NOMO-1 treated with DMSO at 0.1 percent for 48 hours (cell line): ENCODE measurements around the gene HES2.
"Not testable (repeated sequence)": the region's sequence is repeated elsewhere in the genome, so short reads cannot be mapped to it uniquely, and the experiment has no call there.

ENCODE experiments used
- DNase-seq: peaks from one replicate; lab custom pipeline; 2025; ENCODE audit not compliant: unreplicated experiment; lab: John Stamatoyannopoulos, UW

The HES2 gene

GRCh38 chr1:6454856-6455751, 35.4 kb upstream of the HES2 start:
- DNase-seq = no peak

DNA sequence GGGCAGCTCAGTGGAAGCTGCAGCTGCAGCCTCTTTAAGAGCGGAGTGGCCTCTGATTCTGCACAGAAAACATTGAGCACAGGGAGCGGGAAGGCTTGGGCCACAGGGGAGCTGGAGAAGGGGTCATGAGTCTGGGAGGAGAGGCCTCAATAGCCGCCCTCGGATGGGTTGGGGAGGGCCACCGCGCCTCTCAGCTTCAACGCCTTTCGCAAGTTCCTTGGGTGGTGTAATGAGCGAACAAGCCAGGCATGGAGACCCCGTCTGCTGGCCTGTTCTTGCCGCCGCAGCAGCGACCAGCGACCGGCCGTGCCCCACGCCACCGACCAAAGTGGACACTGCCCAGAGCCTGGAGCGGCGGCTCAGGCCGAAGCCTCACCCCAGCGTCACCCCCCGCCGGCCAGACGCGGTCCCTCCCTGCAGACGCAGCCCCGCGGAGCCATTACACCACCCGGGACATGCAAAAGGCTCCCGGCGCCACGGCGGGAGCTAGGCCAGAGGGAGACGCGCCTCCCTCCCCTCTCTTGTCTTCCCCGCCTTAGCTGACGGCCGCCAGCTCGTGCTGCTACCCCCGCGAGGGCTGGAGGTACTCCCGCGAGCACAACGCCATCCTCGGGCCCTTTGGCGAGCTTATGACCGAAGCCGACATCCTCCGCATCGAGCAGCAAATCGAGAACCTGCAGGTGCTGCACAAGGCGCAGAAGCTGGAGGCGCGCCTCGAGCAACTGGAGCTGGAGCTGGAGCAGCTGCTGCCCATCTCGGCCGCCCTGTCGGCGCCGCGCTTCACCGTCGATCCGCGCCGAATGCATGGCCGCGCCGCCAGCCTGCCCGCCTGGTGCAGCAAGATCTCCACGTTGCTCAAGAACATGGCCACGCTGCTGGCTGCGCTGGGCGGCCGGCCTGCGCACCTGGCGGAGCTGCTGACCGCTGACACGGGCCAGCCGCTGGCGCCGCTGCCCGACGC, 34.5 kb upstream of the HES2 start:
- not testable (repeated sequence) for DNase-seq

DNA sequence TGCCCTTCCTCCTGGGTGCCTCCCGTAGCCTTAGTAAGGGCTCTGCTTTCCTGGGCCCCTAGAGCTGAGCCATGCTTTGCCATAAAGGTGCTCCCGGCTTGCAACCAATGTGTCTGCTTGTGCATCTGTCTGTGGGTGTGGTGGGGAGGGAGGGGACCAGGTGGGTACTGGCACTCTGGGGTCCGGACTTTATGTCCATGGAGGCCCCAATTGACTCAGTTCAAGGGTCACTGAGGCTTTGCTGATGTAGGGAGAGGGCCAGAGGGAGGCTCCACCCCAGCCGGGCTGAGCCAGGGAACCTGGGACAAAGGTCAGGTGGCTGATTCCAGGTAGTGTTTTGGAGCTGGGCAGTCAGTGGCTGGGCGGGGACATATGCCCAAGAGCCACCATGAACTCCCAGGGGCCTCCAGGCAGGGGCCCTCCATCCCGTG, 31.2 kb upstream of the HES2 start:
- DNase-seq = no peak

- DNase-seq = not testable (repeated sequence)
These were observed 30.8 kb upstream of the HES2 start for GRCh38 chr1:6450486-6450885.

GRCh38 chr1:6450005-6450450, 30.3 kb upstream of the HES2 start:
- DNase-seq = no peak

GRCh38 chr1:6448749-6449631, 29.3 kb upstream of the HES2 start:
- DNase-seq = no peak

DNA sequence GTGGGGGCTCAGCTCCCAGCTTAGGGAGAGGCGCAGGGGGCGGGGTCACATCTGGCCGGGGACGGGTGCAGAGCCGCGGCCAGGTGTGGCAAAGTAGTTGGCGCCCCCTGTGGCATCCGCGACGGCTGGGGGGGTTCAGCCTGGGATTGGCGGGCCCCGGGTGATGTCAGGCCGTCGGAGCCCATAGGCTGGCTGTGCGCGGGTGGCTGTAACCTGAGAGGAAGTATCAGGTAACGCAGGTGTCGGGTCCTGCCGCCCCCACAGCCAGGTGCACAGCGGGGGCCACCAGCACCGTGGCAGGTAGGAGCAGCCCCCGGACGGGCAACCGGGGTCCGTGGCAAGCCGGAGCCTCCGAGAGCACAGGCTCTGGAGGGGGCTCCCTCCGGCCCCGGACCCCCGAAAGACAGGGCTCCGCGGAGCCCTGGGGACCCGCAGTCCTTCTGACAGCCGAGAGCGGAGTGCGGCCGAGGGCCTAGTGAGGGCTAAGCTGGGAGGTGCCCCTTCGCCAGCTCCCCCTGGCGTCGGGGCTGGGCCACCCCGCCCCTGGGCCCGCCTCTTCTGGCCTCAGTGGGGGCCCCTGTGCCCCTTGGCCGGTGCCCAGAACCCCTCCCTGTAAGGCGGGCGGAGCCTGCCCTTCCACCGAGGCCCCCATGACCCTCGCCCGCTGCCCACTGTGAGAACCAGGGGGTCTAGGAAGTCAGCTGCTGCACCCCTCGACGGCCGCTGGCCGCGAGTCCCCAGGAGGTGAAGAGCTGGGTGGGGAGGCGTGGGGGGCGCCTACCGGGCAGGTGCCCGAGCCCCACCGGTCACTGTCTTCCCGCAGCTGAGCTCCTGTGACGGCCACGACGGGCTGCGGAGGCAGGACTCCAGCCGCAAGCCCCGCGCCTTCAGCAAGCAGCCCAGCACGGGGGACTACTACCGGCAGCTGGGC, 28.4 kb upstream of the HES2 start:
- DNase-seq = no peak

- DNase-seq = no peak
These were observed 27.5 kb upstream of the HES2 start for GRCh38 chr1:6447016-6447817.

GRCh38 chr1:6446665-6447015, 26.9 kb upstream of the HES2 start:
- DNase-seq = no peak

- not testable (repeated sequence) for DNase-seq
These were observed 26.2 kb upstream of the HES2 start for GRCh38 chr1:6445929-6446328.

- no peak for DNase-seq
These were observed 25.5 kb upstream of the HES2 start for GRCh38 chr1:6445062-6445763.

- DNase-seq = no peak
These were observed 24.7 kb upstream of the HES2 start for GRCh38 chr1:6444377-6444776.

- DNase-seq = no peak
These were observed 23.8 kb upstream of the HES2 start for GRCh38 chr1:6443339-6444115.

DNA sequence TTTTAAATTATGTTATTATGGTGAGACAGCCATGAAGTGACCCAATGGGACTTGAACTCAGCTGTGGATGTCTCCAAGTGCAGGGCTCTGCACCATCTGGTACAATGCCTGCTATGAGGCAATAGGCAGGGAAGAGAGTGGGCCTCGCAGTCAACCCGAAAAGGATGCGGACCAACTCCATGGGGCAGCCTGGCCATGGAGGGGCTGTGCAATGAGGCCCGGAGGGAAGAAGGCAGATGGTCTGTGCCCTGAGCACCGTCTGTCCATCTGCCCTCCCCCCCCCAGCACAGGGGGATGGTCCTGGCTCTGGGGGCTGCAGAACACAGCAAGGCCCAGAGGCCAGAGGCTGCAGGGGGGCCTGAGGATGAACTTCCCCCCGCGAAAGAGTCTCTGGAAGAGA, 21.9 kb upstream of the HES2 start:
- no peak for DNase-seq

- DNase-seq = peak; percentile 11
These were observed 20.7 kb upstream of the HES2 start for GRCh38 chr1:6440198-6441126.

DNA sequence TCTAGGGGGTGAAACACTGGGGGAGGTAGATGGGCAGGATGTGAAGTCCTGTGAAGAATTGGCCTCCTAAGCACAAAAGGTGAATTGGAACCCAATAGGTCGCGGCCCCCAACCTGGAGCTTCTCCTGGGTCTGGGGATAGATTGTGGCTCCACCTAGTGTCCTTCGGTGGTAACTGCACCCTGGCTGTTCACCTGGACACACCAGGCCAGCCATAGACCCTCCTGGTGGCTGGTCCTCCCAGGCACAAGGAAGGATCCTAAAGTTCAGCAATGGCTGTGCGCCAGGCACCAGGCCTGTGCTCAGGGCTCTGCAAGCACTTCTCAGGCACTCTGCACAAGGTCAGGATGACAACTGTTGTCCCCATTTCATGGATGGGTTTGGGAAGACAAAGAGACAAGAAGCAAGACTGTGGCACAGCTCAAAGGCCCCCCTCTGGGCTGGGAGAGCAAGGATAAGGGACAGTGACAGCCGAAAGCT, 18.4 kb upstream of the HES2 start:
- peak; percentile 34 for DNase-seq
